H1 (cell line): Measurements from ENCODE around the gene WNT7A. TPM values are rescaled to one million over a fixed set of nuclear protein-coding genes. Genes with fewer than 3 reads are reported as not detected.

Experiments
- CTCF ChIA-PET: fragments of 300-600 bp; sonication (Branson Sonifier 250); formaldehyde crosslinking; loops from one replicate; lab custom pipeline; 2021; ENCODE audit not compliant: partially characterized antibody; lab: Charles Lee
- POLR2A ChIA-PET: fragments of 300-600 bp; sonication (Branson Sonifier 250); formaldehyde crosslinking; loops from one replicate; lab custom pipeline; 2021; ENCODE audit warnings: inconsistent platforms; ENCODE audit not compliant: partially characterized antibody; lab: Charles Lee
- DNase-seq, 2 experiments: peaks; one replicate each; pipeline versions ENCODE4 v3.0.0 to v3.0.0-alpha.2; 2010 to 2022; ENCODE audit warnings: low spot score in 2 of 2, low read depth in 1 of 2, mixed read lengths in 1 of 2
- FAIRE-seq: peaks from 2 replicates; lab custom pipeline; 2011; peaks lifted over from hg19 to GRCh38; lab: Jason Lieb, UNC
- H2AFZ ChIP-seq: 2 replicates; pipeline ENCODE4 v1.8.1; 2012; ENCODE audit warnings: low read length, inconsistent platforms
- H2AK5ac ChIP-seq: 2 replicates; pipeline ENCODE4 v1.6.1; 2013; ENCODE audit warnings: low read depth, low read length
- H2BK120ac ChIP-seq: replicated peaks from 2 replicates; pipeline ENCODE3; 2013; ENCODE audit warnings: low read depth, low read length, inconsistent platforms
- H2BK12ac ChIP-seq: 2 replicates; pipeline ENCODE4 v1.6.1; 2013; ENCODE audit warnings: low read depth, low read length
- H2BK15ac ChIP-seq: 2 replicates; pipeline ENCODE4 v1.6.1; 2013; ENCODE audit warnings: low read length
- H2BK20ac ChIP-seq: 2 replicates; pipeline ENCODE4 v1.6.1; 2013; ENCODE audit warnings: low read length
- H2BK5ac ChIP-seq: 2 replicates; pipeline ENCODE4 v1.6.1; 2013; ENCODE audit warnings: low read depth, low read length
- H3K14ac ChIP-seq: 2 replicates; pipeline ENCODE4 v1.6.1; 2013; ENCODE audit warnings: inconsistent platforms; ENCODE audit not compliant: insufficient read length
- H3K18ac ChIP-seq: 2 replicates; pipeline ENCODE4 v1.6.1; 2013; ENCODE audit warnings: low read length; ENCODE audit errors: extremely low read depth
- H3K23ac ChIP-seq: 2 replicates; pipeline ENCODE4 v1.6.1; 2013; ENCODE audit warnings: inconsistent platforms; ENCODE audit not compliant: insufficient read length
- H3K23me2 ChIP-seq: 2 replicates; pipeline ENCODE4 v1.6.1; 2013; ENCODE audit warnings: low read depth, low read length
- H3K27ac ChIP-seq: 2 replicates; pipeline ENCODE4 v1.6.1; 2011; ENCODE audit warnings: low read depth, low read length, inconsistent platforms
- H3K27me3 ChIP-seq, 4 experiments: replicated peaks in 1 of 4; 1 replicate in 1 of 4; 2 replicates in 3 of 4; pipeline versions ENCODE4 v1.6.1 to v1.8.1; 2011 to 2013; ENCODE audit warnings: low read length in 3 of 4, mild to moderate bottlenecking in 3 of 4, inconsistent platforms in 2 of 4, mixed read lengths in 2 of 4, moderate library complexity in 1 of 4; ENCODE audit not compliant: control insufficient read depth in 3 of 4, insufficient read depth in 3 of 4; ENCODE audit errors: extremely low read depth in 1 of 4
- H3K36me3 ChIP-seq, 4 experiments: 2 replicates each; pipeline versions ENCODE4 v1.6.1 to v1.8.1; 2011 to 2013; ENCODE audit warnings: mild to moderate bottlenecking in 4 of 4, low read length in 3 of 4, moderate library complexity in 2 of 4, control low read depth in 1 of 4, inconsistent platforms in 1 of 4; ENCODE audit not compliant: insufficient read depth in 4 of 4, control insufficient read depth in 2 of 4
- H3K4ac ChIP-seq: replicated peaks from 2 replicates; pipeline ENCODE3; 2013; ENCODE audit warnings: low read length, low read depth, mixed read lengths, inconsistent platforms; ENCODE audit not compliant: insufficient read length
- H3K4me1 ChIP-seq, 4 experiments: replicated peaks in 1 of 4; 1 replicate in 1 of 4; 2 replicates in 3 of 4; pipeline versions ENCODE4 v1.6.1 to v1.8.1; 2011 to 2013; ENCODE audit warnings: low read length in 3 of 4, inconsistent platforms in 2 of 4, mixed read lengths in 1 of 4; ENCODE audit not compliant: insufficient read depth in 4 of 4, control insufficient read depth in 3 of 4
- H3K4me2 ChIP-seq, 2 experiments: 2 replicates each; pipeline versions ENCODE4 v1.6.1 to v1.8.1; 2011 to 2013; ENCODE audit warnings: low read depth in 2 of 2, low read length in 2 of 2, control low read depth in 1 of 2, inconsistent platforms in 1 of 2, mild to moderate bottlenecking in 1 of 2; ENCODE audit not compliant: insufficient read depth in 1 of 2
- H3K4me3 ChIP-seq, 4 experiments: fragments of 200-600, 300-600 bp in 1 of 4; sonication (generic), shearing (Covaris generic), sonication (Bioruptor Twin) in 1 of 4; 2 replicates each; pipeline versions ENCODE4 v1.5.1 to v1.8.1; 2011 to 2016; ENCODE audit warnings: low read length in 4 of 4, low read depth in 3 of 4, control low read depth in 2 of 4, inconsistent platforms in 2 of 4, mild to moderate bottlenecking in 2 of 4, mixed read lengths in 1 of 4, moderate library complexity in 1 of 4; ENCODE audit not compliant: insufficient read depth in 2 of 4; ENCODE audit errors: extremely low read depth in 1 of 4
- H3K56ac ChIP-seq: replicated peaks from 2 replicates; pipeline ENCODE3; 2013; ENCODE audit warnings: low read depth, mild to moderate bottlenecking, mixed read lengths, low read length, inconsistent platforms; ENCODE audit not compliant: insufficient read length
- H3K79me1 ChIP-seq: 2 replicates; pipeline ENCODE4 v1.6.1; 2013; ENCODE audit warnings: low read depth, low read length, control low read depth
- H3K79me2 ChIP-seq, 2 experiments: 2 replicates each; pipeline versions ENCODE4 v1.6.1 to v1.8.1; 2012 to 2013; ENCODE audit warnings: low read length in 2 of 2, mild to moderate bottlenecking in 2 of 2, inconsistent platforms in 1 of 2; ENCODE audit not compliant: insufficient read depth in 2 of 2, control insufficient read depth in 1 of 2
- H3K9ac ChIP-seq, 4 experiments: replicated peaks in 1 of 4; 1 replicate in 1 of 4; 2 replicates in 3 of 4; pipeline versions ENCODE4 v1.6.1 to v1.8.1; 2011 to 2013; ENCODE audit warnings: low read depth in 3 of 4, low read length in 3 of 4, control low read depth in 2 of 4, mild to moderate bottlenecking in 2 of 4, moderate library complexity in 2 of 4, inconsistent platforms in 1 of 4; ENCODE audit errors: extremely low read depth in 1 of 4
- H3K9me3 ChIP-seq, 2 experiments: 2 replicates each; pipeline versions ENCODE4 v1.6.1 to v1.8.1; 2012 to 2013; ENCODE audit warnings: mild to moderate bottlenecking in 2 of 2, moderate library complexity in 2 of 2, control low read depth in 1 of 2, inconsistent platforms in 1 of 2, low read depth in 1 of 2, low read length in 1 of 2, mixed read lengths in 1 of 2; ENCODE audit not compliant: insufficient read depth in 2 of 2
- H4K20me1 ChIP-seq, 2 experiments: replicated peaks in 1 of 2; 2 replicates each; pipeline versions ENCODE3 to v1.8.1; 2011 to 2013; ENCODE audit warnings: inconsistent platforms in 2 of 2, low read length in 2 of 2, mild to moderate bottlenecking in 1 of 2; ENCODE audit not compliant: insufficient read depth in 2 of 2, control insufficient read depth in 1 of 2
- H4K5ac ChIP-seq: 2 replicates; pipeline ENCODE4 v1.6.1; 2013; ENCODE audit warnings: low read length, low read depth, mixed read lengths, inconsistent platforms; ENCODE audit not compliant: insufficient read length
- H4K8ac ChIP-seq: 2 replicates; pipeline ENCODE4 v1.8.0; 2013; ENCODE audit warnings: mild to moderate bottlenecking, moderate library complexity, low read length, inconsistent platforms; ENCODE audit not compliant: insufficient read depth; ENCODE audit errors: extremely low read depth
- H4K91ac ChIP-seq: replicated peaks from 2 replicates; pipeline ENCODE3; 2013; ENCODE audit warnings: low read length, mixed read lengths, inconsistent platforms; ENCODE audit not compliant: insufficient read length
- ATF2 ChIP-seq: IDR thresholded peaks from 2 replicates; pipeline ENCODE4 v1.6.1; 2012; ENCODE audit warnings: low read length, inconsistent platforms
- CREB1 ChIP-seq: IDR thresholded peaks from 2 replicates; pipeline ENCODE4 v1.6.1; 2012; ENCODE audit warnings: inconsistent platforms
- CTBP2 ChIP-seq: IDR thresholded peaks from 2 replicates; pipeline ENCODE4 v1.7.0; 2011; ENCODE audit warnings: borderline replicate concordance, mild to moderate bottlenecking, moderate library complexity, mixed read lengths, low read length; ENCODE audit not compliant: insufficient read depth, insufficient read length
- GABPA ChIP-seq: IDR thresholded peaks from 2 replicates; pipeline ENCODE4 v1.6.1; 2011; ENCODE audit warnings: mild to moderate bottlenecking, low read length, moderate library complexity, borderline replicate concordance; ENCODE audit not compliant: insufficient read depth
- KDM4A ChIP-seq: IDR thresholded peaks from one replicate; pipeline ENCODE4 v1.7.1; 2012; ENCODE audit warnings: low read depth, mild to moderate bottlenecking, moderate library complexity, low read length, inconsistent platforms; ENCODE audit not compliant: severe bottlenecking
- MAX ChIP-seq: IDR thresholded peaks from 2 replicates; pipeline ENCODE4 v1.6.1; 2012; ENCODE audit warnings: inconsistent platforms
- RBBP5 ChIP-seq: IDR thresholded peaks from 2 replicates; pipeline ENCODE4 v1.7.1; 2012; ENCODE audit warnings: low read depth, mild to moderate bottlenecking, inconsistent platforms, low read length, moderate library complexity, borderline replicate concordance
- SIN3A ChIP-seq, 2 experiments: IDR thresholded peaks in 1 of 2; conservative IDR thresholded peaks in 1 of 2; 2 replicates each; pipeline ENCODE4 v1.6.1; 2011 to 2012; ENCODE audit warnings: low read length in 2 of 2, improper control_type of control experiment in 1 of 2, low read depth in 1 of 2, mild to moderate bottlenecking in 1 of 2
- TAF1 ChIP-seq: IDR thresholded peaks from 2 replicates; pipeline ENCODE4 v1.6.1; 2011; ENCODE audit warnings: mild to moderate bottlenecking, low read depth, low read length
- WGBS, 2 experiments: shearing (Covaris generic) in 1 of 2; methylation state at CpG; one replicate each; pipeline versions ENCODE4 v1.1.6 to v1.1.7; 2013 to 2015; ENCODE audit warnings: low lambda C conversion rate in 2 of 2, mixed read lengths in 2 of 2, inconsistent platforms in 1 of 2, low coverage in 1 of 2, missing lambda C conversion rate in 1 of 2; ENCODE audit not compliant: insufficient replicate concordance in 2 of 2, insufficient coverage in 1 of 2, insufficient read length in 1 of 2; ENCODE audit errors: extremely low coverage in 1 of 2, missing lambda C conversion rate in 1 of 2; 5-methylcytosine and 5-hydroxymethylcytosine counted together
- polyA plus RNA-seq, 7 experiments: library from polyadenylated mRNA; depleted of rRNA in 3 of 7; stranded (reverse) in 5 of 7; unstranded in 2 of 7; fragments of >200 nt in 5 of 7; fragments of 200-250 nt in 2 of 7; gene quantifications; 1 replicate in 5 of 7; 2 replicates in 1 of 7; 4 replicates in 1 of 7; pipeline versions ENCODE4 v1.2.1 to v1.2.3, GENCODE V29; 2011 to 2013; ENCODE audit warnings: missing spikeins in 2 of 7, mixed read lengths in 2 of 7
- total RNA-seq: library from RNA; stranded (reverse); fragmentation: NEBNext Ultra II Directional; extraction: Animal tissue kit (Norgen Biotek cat#: 25700); gene quantifications from 2 replicates; pipeline ENCODE4 v1.2.1, GENCODE V29; 2021

WNT7A gene
- total and polyA plus RNA-seq, 2 of the 8 experiments (the other 6 are each of a cell fraction or from before 2014, with no cell fraction given), result 0.02 TPM; not detected in 1

DNA sequence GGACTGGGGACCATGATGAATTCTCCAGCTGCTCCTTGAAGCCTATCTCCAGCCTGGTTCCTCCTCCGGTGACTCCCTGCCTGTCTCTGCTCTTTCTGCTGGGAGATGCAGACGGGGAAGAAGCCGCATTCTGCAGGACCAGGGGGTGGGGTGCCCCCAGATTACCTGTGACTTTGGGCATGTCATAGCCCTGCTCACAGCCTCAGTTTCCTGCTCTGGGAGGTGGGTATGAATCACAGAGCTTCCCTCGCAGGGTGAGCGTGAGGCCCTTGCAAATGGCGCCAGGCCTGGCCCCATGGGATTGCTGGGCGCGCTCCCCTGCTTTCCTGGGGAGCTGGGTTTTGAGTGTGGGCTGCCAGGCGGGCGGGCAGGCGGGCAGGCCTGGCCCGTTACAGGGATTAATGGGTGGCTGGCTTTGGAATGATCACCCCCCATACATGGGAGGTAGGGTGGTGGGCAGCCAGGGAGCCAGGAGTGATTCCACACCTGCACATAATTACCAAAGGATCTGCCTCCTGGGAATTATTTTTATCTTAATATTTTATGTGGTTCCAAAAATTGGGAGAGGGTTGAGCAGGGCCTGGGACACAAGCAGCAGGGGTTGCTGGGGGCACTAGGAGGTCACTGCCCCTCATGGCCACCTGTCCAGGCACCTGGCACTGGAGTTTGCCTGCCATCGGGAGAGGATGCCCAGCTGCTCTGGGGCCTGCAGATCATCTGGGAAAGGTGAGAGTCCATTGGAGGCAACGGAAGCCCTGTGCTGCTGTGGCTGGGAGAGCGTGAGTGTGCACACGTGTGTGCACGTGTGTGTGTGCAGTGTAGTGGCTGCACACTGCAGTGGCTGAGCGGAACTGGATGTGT is 106.8 kb downstream of the WNT7A start:
- H3K4me1 ChIP-seq, result peaks cover 0 to 7% (median 4%) of the 10 kb centered on the region in 4 experiments; a peak in 5 of 7 replicates
- H2AFZ ChIP-seq, result no peak overlapping the region
- no peak overlapping the region for H3K56ac ChIP-seq
- POLR2A ChIA-PET, result interaction anchor here (0.6 to 0.8 kb wide), 2 partner anchors 115 to 908 kb away, joined by 3 read pairs; no protein-coding TSS in a partner anchor
- no peaks in the 10 kb centered on the region; the same call in 1 of the 2 replicates for H3K23me2 ChIP-seq
- H3K4ac ChIP-seq, result no peak overlapping the region
- H3K79me2 ChIP-seq, result no peaks in the 10 kb centered on the region
- H4K8ac ChIP-seq, result peak overlapping the region; percentile 38; the same call in 1 of the 2 replicates
- no peaks in the 10 kb centered on the region for H3K36me3 ChIP-seq
- FAIRE-seq (no peak), DNase-seq (no peak)
- H3K18ac ChIP-seq, result no peak overlapping the region
- H4K91ac ChIP-seq, result no peak overlapping the region
- no peak overlapping the region for H3K4me2 ChIP-seq
- H2BK5ac ChIP-seq, result no peak overlapping the region
- no peak overlapping the region for H2BK12ac ChIP-seq
- CTCF ChIA-PET, result interaction anchor here (1.1 to 5.4 kb wide), 6 partner anchors 10 to 115 kb away, joined by 3 to 26 read pairs (median 6); no protein-coding TSS in a partner anchor
- H3K9ac ChIP-seq, result no peak overlapping the region
- no peak overlapping the region for H2BK20ac ChIP-seq
- no peak overlapping the region for H3K23ac ChIP-seq
- H3K27ac ChIP-seq, result no peak overlapping the region
- 95% methylated on average over 9 of the region's 18 CpGs; no CpG with 5 or more reads in 1 of the 2 experiments for WGBS, 2 experiments
- no peak overlapping the region for H4K5ac ChIP-seq
- 0 out of 2 replicates have a peak overlapping the region, but pooled peaks have one; percentile 24 for H2BK15ac ChIP-seq
- no peaks in the 10 kb centered on the region for H3K9me3 ChIP-seq
- H2BK120ac ChIP-seq, result no peak overlapping the region
- H4K20me1 ChIP-seq, result peaks cover 0 to 1% of the 10 kb centered on the region in 2 experiments
- H2AK5ac ChIP-seq, result no peak overlapping the region
- no peak overlapping the region for H3K14ac ChIP-seq
- no peaks in the 10 kb centered on the region for H3K27me3 ChIP-seq
- H3K4me3 ChIP-seq, result no peak overlapping the region
- H3K79me1 ChIP-seq, result 0 out of 2 replicates have a peak, but pooled peaks cover 2% of the 10 kb centered on the region
- no peak for TF ChIP-seq CTBP2
- TF ChIP-seq KDM4A, result no peak
- no peak for TF ChIP-seq MAX
- TF ChIP-seq ATF2, result no peak
- TF ChIP-seq RBBP5, result no peak
- TF ChIP-seq CREB1, result no peak
- TF ChIP-seq SIN3A (conservative IDR thresholded peaks at IDR 0.05 in 1 of 2, IDR thresholded peaks at IDR 0.05 in 1 of 2; ENCODE audit: low read depth in 1 of 2, low read length in 2 of 2), result no peak
- TF ChIP-seq TAF1, result no peak
- no peak for TF ChIP-seq GABPA
